Measurements from ENCODE around the gene CREB3L2.

GRCh38 chr7:137952426-137952805, 49.5 kb downstream of the CREB3L2 start:
- TF ChIP-seq JUN (CRISPR knock-in tag; IDR thresholded peaks at IDR 0.05) (no peak), TCF7 (CRISPR knock-in tag; IDR thresholded peaks at IDR 0.05; ENCODE audit: low read depth) (no peak), CTCF (IDR thresholded peaks at IDR 0.05) (no peak), TEAD4 (CRISPR knock-in tag; IDR thresholded peaks at IDR 0.05) (no peak), ZNF396 (CRISPR knock-in tag; IDR thresholded peaks at IDR 0.05; ENCODE audit: borderline replicate concordance) (no peak), ZNF317 (CRISPR knock-in tag; IDR thresholded peaks at IDR 0.05; ENCODE audit: borderline replicate concordance, low read depth) (no peak), ZNF138 (CRISPR knock-in tag; conservative IDR thresholded peaks at IDR 0.05) (no peak)
- TF ChIP-seq, protein P1, sequence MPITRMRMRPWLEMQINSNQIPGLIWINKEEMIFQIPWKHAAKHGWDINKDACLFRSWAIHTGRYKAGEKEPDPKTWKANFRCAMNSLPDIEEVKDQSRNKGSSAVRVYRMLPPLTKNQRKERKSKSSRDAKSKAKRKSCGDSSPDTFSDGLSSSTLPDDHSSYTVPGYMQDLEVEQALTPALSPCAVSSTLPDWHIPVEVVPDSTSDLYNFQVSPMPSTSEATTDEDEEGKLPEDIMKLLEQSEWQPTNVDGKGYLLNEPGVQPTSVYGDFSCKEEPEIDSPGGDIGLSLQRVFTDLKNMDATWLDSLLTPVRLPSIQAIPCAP (CRISPR knock-in tag; IDR thresholded peaks at IDR 0.05): no peak
